ENCODE measurements around the gene DDX10. TPM values are rescaled to one million over a fixed set of nuclear protein-coding genes. Genes with fewer than 3 reads are reported as not detected.

Gene DDX10
- total RNA-seq, 1 experiment from 2014 or later, result 72.2 TPM

DNA sequence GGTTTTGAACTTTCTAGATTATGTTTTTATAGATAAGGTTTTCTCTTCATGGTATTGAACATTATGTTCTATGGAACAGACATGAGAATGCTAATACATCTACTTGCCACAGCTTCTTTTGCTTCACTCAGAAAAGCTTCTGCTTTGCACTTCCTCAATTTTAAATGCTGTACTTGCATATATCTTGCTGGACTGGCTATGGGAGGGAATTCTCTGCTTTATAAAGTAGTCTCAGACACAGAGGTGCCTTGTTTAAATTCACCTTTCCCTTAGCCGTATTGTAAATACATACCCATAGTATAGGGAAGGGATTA lies 173.9 kb downstream of the DDX10 start:
- Histone ChIP-seq H3K4me3 (ENCODE audit: low read depth, low read length, poor library complexity, severe bottlenecking) (no peak overlapping the region), H3K27me3 (replicated peaks; ENCODE audit: insufficient read depth, low read depth, low read length, poor library complexity) (no peaks in the 10 kb centered on the region), H3K27ac (ENCODE audit: low read depth, low read length, poor library complexity, severe bottlenecking) (no peak overlapping the region), H3K9me3 (ENCODE audit: low read depth, low read length, poor library complexity, severe bottlenecking) (no peaks in the 10 kb centered on the region), H3K4me1 (ENCODE audit: insufficient read depth, low read length, poor library complexity, severe bottlenecking) (no peaks in the 10 kb centered on the region), H3K36me3 (ENCODE audit: insufficient read depth, low read length, poor library complexity, severe bottlenecking) (no peaks in the 10 kb centered on the region)
- no peak for TF ChIP-seq EZH2 (IDR thresholded peaks at IDR 0.05; ENCODE audit: borderline replicate concordance, low read depth, low read length, poor library complexity, severe bottlenecking)
- TF ChIP-seq, protein P1, sequence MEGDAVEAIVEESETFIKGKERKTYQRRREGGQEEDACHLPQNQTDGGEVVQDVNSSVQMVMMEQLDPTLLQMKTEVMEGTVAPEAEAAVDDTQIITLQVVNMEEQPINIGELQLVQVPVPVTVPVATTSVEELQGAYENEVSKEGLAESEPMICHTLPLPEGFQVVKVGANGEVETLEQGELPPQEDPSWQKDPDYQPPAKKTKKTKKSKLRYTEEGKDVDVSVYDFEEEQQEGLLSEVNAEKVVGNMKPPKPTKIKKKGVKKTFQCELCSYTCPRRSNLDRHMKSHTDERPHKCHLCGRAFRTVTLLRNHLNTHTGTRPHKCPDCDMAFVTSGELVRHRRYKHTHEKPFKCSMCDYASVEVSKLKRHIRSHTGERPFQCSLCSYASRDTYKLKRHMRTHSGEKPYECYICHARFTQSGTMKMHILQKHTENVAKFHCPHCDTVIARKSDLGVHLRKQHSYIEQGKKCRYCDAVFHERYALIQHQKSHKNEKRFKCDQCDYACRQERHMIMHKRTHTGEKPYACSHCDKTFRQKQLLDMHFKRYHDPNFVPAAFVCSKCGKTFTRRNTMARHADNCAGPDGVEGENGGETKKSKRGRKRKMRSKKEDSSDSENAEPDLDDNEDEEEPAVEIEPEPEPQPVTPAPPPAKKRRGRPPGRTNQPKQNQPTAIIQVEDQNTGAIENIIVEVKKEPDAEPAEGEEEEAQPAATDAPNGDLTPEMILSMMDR (conservative IDR thresholded peaks at IDR 0.05; ENCODE audit: low read depth, low read length), result no peak
- no peak for DNase-seq (ENCODE audit: low spot score)
- POLR2A ChIA-PET (ENCODE audit: low non-redundant PET), result no interaction called here
- BruUV-seq (replicated peaks), result no TSS peak
- CTCF ChIA-PET, result no interaction called here
- intact Hi-C loops (cut with micrococcal nuclease; ENCODE audit: unreplicated experiment), result no loop called here

DNA sequence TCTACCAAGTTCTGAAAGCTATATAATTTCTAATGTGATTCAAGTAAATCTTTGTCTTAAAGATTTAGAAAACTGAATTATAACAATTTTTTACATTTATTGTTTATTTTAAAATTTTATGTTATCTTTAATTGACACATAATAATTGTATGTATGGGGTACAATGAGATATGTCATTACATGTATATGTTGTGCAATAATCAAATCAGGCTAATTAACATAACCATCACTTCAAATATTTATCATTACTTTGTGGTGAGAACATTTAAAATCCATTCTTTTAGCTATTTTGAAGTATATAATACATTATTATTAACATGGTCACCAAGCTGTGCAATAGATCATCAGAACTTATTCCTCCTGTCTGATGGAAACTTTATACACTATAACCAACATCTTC lies 181.1 kb downstream of the DDX10 start:
- Histone ChIP-seq H3K4me1 (ENCODE audit: insufficient read depth, low read length, poor library complexity, severe bottlenecking) (peaks cover 3% of the 10 kb centered on the region), H3K9me3 (ENCODE audit: low read depth, low read length, poor library complexity, severe bottlenecking) (no peaks in the 10 kb centered on the region), H3K27ac (ENCODE audit: low read depth, low read length, poor library complexity, severe bottlenecking) (no peak overlapping the region), H3K27me3 (replicated peaks; ENCODE audit: insufficient read depth, low read depth, low read length, poor library complexity) (no peaks in the 10 kb centered on the region), H3K36me3 (ENCODE audit: insufficient read depth, low read length, poor library complexity, severe bottlenecking) (no peaks in the 10 kb centered on the region), H3K4me3 (ENCODE audit: low read depth, low read length, poor library complexity, severe bottlenecking) (no peak overlapping the region)
- intact Hi-C loops (cut with micrococcal nuclease; ENCODE audit: unreplicated experiment), result no loop called here
- TF ChIP-seq EZH2 (IDR thresholded peaks at IDR 0.05; ENCODE audit: borderline replicate concordance, low read depth, low read length, poor library complexity, severe bottlenecking), result no peak
- TF ChIP-seq, protein P1 (conservative IDR thresholded peaks at IDR 0.05; ENCODE audit: low read depth, low read length), result no peak
- DNase-seq (ENCODE audit: low spot score), result no peak
- BruUV-seq (replicated peaks), result no TSS peak
- ChIA-PET CTCF (no interaction called here), POLR2A (ENCODE audit: low non-redundant PET) (interaction anchor here (0.7 kb wide), 1 partner anchor 9 kb away, joined by 3 read pairs; no protein-coding TSS in a partner anchor)

DNA sequence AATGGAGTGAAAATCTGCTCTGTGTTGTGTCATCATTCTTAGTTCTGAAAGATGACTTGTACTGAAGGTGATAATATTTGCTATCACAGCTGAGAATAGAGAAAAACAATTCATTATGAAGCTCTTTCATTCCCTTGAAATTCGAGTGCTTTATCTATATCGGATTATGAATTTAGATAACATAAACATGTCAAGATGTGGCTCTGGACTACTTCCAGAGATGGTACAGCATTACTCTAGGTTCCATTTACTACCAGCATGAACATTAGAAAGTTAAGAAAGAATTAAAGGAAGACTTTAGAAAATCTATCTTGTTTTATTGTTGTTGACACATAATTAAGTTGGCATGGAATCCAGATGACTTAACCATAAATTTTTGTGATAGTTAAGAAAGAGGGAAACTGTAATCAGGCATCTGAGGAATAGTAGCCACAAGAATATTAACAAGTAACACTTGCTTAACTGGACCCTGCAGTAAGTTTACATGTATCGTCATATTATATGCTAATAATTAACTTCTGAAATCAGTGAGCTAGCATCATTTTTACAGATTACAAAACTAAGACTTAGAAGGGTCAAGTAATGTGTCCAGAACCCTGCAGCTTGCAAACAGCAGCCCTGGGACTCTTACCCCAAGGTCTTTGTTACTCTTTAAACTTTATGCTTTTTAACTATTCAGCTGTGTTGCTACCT lies 182.6 kb downstream of the DDX10 start:
- ChIA-PET CTCF (no interaction called here), POLR2A (ENCODE audit: low non-redundant PET) (no interaction called here)
- Histone ChIP-seq H3K4me3 (ENCODE audit: low read depth, low read length, poor library complexity, severe bottlenecking) (no peak overlapping the region), H3K27ac (ENCODE audit: low read depth, low read length, poor library complexity, severe bottlenecking) (no peak overlapping the region), H3K9me3 (ENCODE audit: low read depth, low read length, poor library complexity, severe bottlenecking) (no peaks in the 10 kb centered on the region), H3K4me1 (ENCODE audit: insufficient read depth, low read length, poor library complexity, severe bottlenecking) (peaks cover 8% of the 10 kb centered on the region), H3K27me3 (replicated peaks; ENCODE audit: insufficient read depth, low read depth, low read length, poor library complexity) (no peaks in the 10 kb centered on the region), H3K36me3 (ENCODE audit: insufficient read depth, low read length, poor library complexity, severe bottlenecking) (no peaks in the 10 kb centered on the region)
- TF ChIP-seq, protein P1 (conservative IDR thresholded peaks at IDR 0.05; ENCODE audit: low read depth, low read length), result no peak
- no peak for TF ChIP-seq EZH2 (IDR thresholded peaks at IDR 0.05; ENCODE audit: borderline replicate concordance, low read depth, low read length, poor library complexity, severe bottlenecking)
- no TSS peak for BruUV-seq (replicated peaks)
- no peak for DNase-seq (ENCODE audit: low spot score)
- intact Hi-C loops (cut with micrococcal nuclease; ENCODE audit: unreplicated experiment), result no loop called here

All from A673 (cell line).